Mononuclear cell (primary cell): ENCODE results near the gene C1orf87. TPM values are rescaled to one million over a fixed set of nuclear protein-coding genes. Genes with fewer than 3 reads are reported as not detected.

Experiments used
- H3K27me3 ChIP-seq: 2 replicates; pipeline ENCODE4 v1.6.0; 2011; ENCODE audit warnings: low read length, control low read depth; ENCODE audit not compliant: insufficient read depth
- H3K4me1 ChIP-seq: 2 replicates; pipeline ENCODE4 v1.5.1; 2011; ENCODE audit warnings: mild to moderate bottlenecking, low read length, control low read depth; ENCODE audit not compliant: insufficient read depth
- H3K4me3 ChIP-seq: 2 replicates; pipeline ENCODE4 v1.5.1; 2011; ENCODE audit warnings: mild to moderate bottlenecking, low read length, moderate library complexity
- H3K9me3 ChIP-seq: 2 replicates; pipeline ENCODE4 v1.5.1; 2011; ENCODE audit warnings: low read depth, mild to moderate bottlenecking, control low read depth, low read length
- total RNA-seq: library from RNA; depleted of rRNA; stranded (reverse); fragments of >200 nt; gene quantifications from one replicate; pipeline ENCODE4 v1.2.3, GENCODE V29; 2012

Gene C1orf87
- total RNA-seq, result not detected

- Histone ChIP-seq H3K27me3 (peaks cover 38% of the 10 kb centered on the region), H3K4me1 (no peaks in the 10 kb centered on the region), H3K4me3 (no peak within 1 kb of the TSS), H3K9me3 (no peaks in the 10 kb centered on the region)
These were observed at the start of gene C1orf87 for GRCh38 chr1:60073605-60074278. C1orf87 (minus strand) TSS chr1:60073770; CDS start chr1:60072643, 1,127 bp downstream.

- Histone ChIP-seq H3K4me1 (no peaks in the 10 kb centered on the region), H3K4me3 (no peak overlapping the region), H3K27me3 (no peaks in the 10 kb centered on the region), H3K9me3 (no peaks in the 10 kb centered on the region)
These were observed 44.5 kb upstream of the C1orf87 start for GRCh38 chr1:60118085-60118484.

- H3K27me3 ChIP-seq, result no peaks in the 10 kb centered on the region
- no peaks in the 10 kb centered on the region for H3K4me1 ChIP-seq
- H3K9me3 ChIP-seq, result no peaks in the 10 kb centered on the region
- H3K4me3 ChIP-seq, result no peak overlapping the region
These were observed 41.3 kb upstream of the C1orf87 start for GRCh38 chr1:60114745-60115318.

- H3K4me1 ChIP-seq, result no peaks in the 10 kb centered on the region
- no peaks in the 10 kb centered on the region for H3K27me3 ChIP-seq
- no peak overlapping the region for H3K4me3 ChIP-seq
- no peaks in the 10 kb centered on the region for H3K9me3 ChIP-seq
These were observed 40.0 kb upstream of the C1orf87 start for GRCh38 chr1:60113596-60113995.

GRCh38 chr1:60113028-60113427, 39.5 kb upstream of the C1orf87 start:
- Histone ChIP-seq H3K4me3 (no peak overlapping the region), H3K27me3 (no peaks in the 10 kb centered on the region), H3K9me3 (no peaks in the 10 kb centered on the region), H3K4me1 (no peaks in the 10 kb centered on the region)

- Histone ChIP-seq H3K9me3 (no peaks in the 10 kb centered on the region), H3K4me1 (no peaks in the 10 kb centered on the region), H3K4me3 (no peak overlapping the region), H3K27me3 (no peaks in the 10 kb centered on the region)
These were observed 38.1 kb upstream of the C1orf87 start for GRCh38 chr1:60111716-60112115.

- H3K4me1 ChIP-seq, result no peaks in the 10 kb centered on the region
- H3K9me3 ChIP-seq, result no peaks in the 10 kb centered on the region
- no peaks in the 10 kb centered on the region for H3K27me3 ChIP-seq
- H3K4me3 ChIP-seq, result no peak overlapping the region
These were observed 37.5 kb upstream of the C1orf87 start for GRCh38 chr1:60111118-60111517.

- H3K4me1 ChIP-seq, result no peaks in the 10 kb centered on the region
- no peak overlapping the region for H3K4me3 ChIP-seq
- H3K27me3 ChIP-seq, result no peaks in the 10 kb centered on the region
- no peaks in the 10 kb centered on the region for H3K9me3 ChIP-seq
These were observed 34.6 kb upstream of the C1orf87 start for GRCh38 chr1:60108196-60108595.

- H3K4me1 ChIP-seq, result no peaks in the 10 kb centered on the region
- H3K27me3 ChIP-seq, result no peaks in the 10 kb centered on the region
- no peak overlapping the region for H3K4me3 ChIP-seq
- H3K9me3 ChIP-seq, result no peaks in the 10 kb centered on the region
These were observed 29.6 kb upstream of the C1orf87 start for GRCh38 chr1:60103186-60103585.

GRCh38 chr1:60102267-60103061, 28.9 kb upstream of the C1orf87 start:
- Histone ChIP-seq H3K27me3 (no peaks in the 10 kb centered on the region), H3K4me1 (no peaks in the 10 kb centered on the region), H3K4me3 (no peak overlapping the region), H3K9me3 (no peaks in the 10 kb centered on the region)

GRCh38 chr1:60101516-60101915, 27.9 kb upstream of the C1orf87 start:
- H3K4me1 ChIP-seq, result no peaks in the 10 kb centered on the region

GRCh38 chr1:60091195-60091715, 17.7 kb upstream of the C1orf87 start:
- H3K4me1 ChIP-seq, result no peaks in the 10 kb centered on the region
- no peaks in the 10 kb centered on the region for H3K9me3 ChIP-seq
- H3K27me3 ChIP-seq, result no peaks in the 10 kb centered on the region
- H3K4me3 ChIP-seq, result no peak overlapping the region

More at GRCh38 chr1:60101516-60101915, 27.9 kb upstream of the C1orf87 start:
- Histone ChIP-seq H3K4me3 (no peak overlapping the region), H3K27me3 (no peaks in the 10 kb centered on the region), H3K9me3 (no peaks in the 10 kb centered on the region)

GRCh38 chr1:60090655-60091054, 17.1 kb upstream of the C1orf87 start:
- H3K4me3 ChIP-seq, result no peak overlapping the region

GRCh38 chr1:60088620-60089155, 15.1 kb upstream of the C1orf87 start:
- no peaks in the 10 kb centered on the region for H3K27me3 ChIP-seq
- no peaks in the 10 kb centered on the region for H3K4me1 ChIP-seq
- no peaks in the 10 kb centered on the region for H3K9me3 ChIP-seq
- H3K4me3 ChIP-seq, result no peak overlapping the region

More at GRCh38 chr1:60090655-60091054, 17.1 kb upstream of the C1orf87 start:
- no peaks in the 10 kb centered on the region for H3K27me3 ChIP-seq
- no peaks in the 10 kb centered on the region for H3K4me1 ChIP-seq
- H3K9me3 ChIP-seq, result no peaks in the 10 kb centered on the region

- H3K9me3 ChIP-seq, result no peaks in the 10 kb centered on the region
- H3K4me1 ChIP-seq, result no peaks in the 10 kb centered on the region
- H3K27me3 ChIP-seq, result no peaks in the 10 kb centered on the region
- no peak overlapping the region for H3K4me3 ChIP-seq
These were observed 14.1 kb upstream of the C1orf87 start for GRCh38 chr1:60087681-60088080.
